Right lobe of liver (tissue), 6 donors: ENCODE measurements around the gene AAMP. TPM values are rescaled to one million over a fixed set of nuclear protein-coding genes. Genes with fewer than 3 reads are reported as not detected.

Experiments
- ATAC-seq, 4 donors: fragments of 200-7000 bp; cut with Tn5 transposase; one replicate each; pipeline ENCODE4 v1.9.1; 2020; ENCODE audit warnings: mild to moderate bottlenecking in 4 of 4, moderate library complexity in 4 of 4
- DNase-seq, 3 donors: peaks; one replicate each; pipeline ENCODE4 v3.0.0-alpha.2; 2020
- H3K27ac ChIP-seq, 3 donors: fragments of 200-600 bp; one replicate each; pipeline ENCODE4 v1.8.0; 2022
- H3K27me3 ChIP-seq, 2 donors: fragments of 200-600 bp; one replicate each; pipeline ENCODE4 v1.8.0; 2022
- H3K36me3 ChIP-seq, 4 donors: fragments of 200-600 bp; sonication (generic) in 1 of 4; one replicate each; pipeline versions ENCODE4 v1.5.1 to v1.8.0; 2017 to 2022; ENCODE audit warnings: control low read depth in 1 of 4
- H3K4me1 ChIP-seq, 4 donors: fragments of 200-600 bp; sonication (generic) in 1 of 4; one replicate each; pipeline versions ENCODE4 v1.5.1 to v1.8.0; 2017 to 2022; ENCODE audit warnings: control low read depth in 1 of 4
- H3K4me3 ChIP-seq, 3 donors: fragments of 200-600 bp; one replicate each; pipeline ENCODE4 v1.8.0; 2022
- H3K9me3 ChIP-seq, 4 donors: fragments of 200-600 bp; sonication (generic) in 1 of 4; one replicate each; pipeline versions ENCODE4 v1.5.1 to v1.8.0; 2017 to 2022; ENCODE audit warnings: control low read depth in 1 of 4
- POLR2A ChIP-seq: fragments of 450-650 bp; IDR thresholded peaks from one replicate; pipeline ENCODE4 v1.6.1; 2017; ENCODE audit warnings: antibody characterized with exemption, mild to moderate bottlenecking
- WGBS: methylation state at CpG from one replicate; pipeline ENCODE4 v1.1.6; 2018; ENCODE audit warnings: low coverage, low lambda C conversion rate; ENCODE audit not compliant: insufficient coverage; ENCODE audit errors: missing lambda C conversion rate; 5-methylcytosine and 5-hydroxymethylcytosine counted together
- intact Hi-C, 2 donors: fragments of 100-400 bp; cut with DNase I; formaldehyde crosslinking; loops; one replicate each; pipeline versions ENCODE4 v1.11.2 to v1.14.1; 2022
- total RNA-seq, 6 experiments: library from RNA; depleted of rRNA in 2 of 6; stranded (reverse); fragments of >200 nt in 2 of 6; fragmentation: NEBNext Ultra II Directional in 3 of 6; extraction: Animal tissue kit (Norgen Biotek cat#: 25700) in 3 of 6; gene quantifications; one replicate each; pipeline versions ENCODE4 v1.1.0 to v1.2.4, GENCODE V29; 2016 to 2023
- TF ChIP-seq, protein P1 (sequence below), 4 donors: fragments of 200-600 bp in 3 of 4; fragments of 450-650 bp in 1 of 4; IDR thresholded peaks; one replicate each; pipeline versions ENCODE4 v1.5.1 to v1.8.0; 2016 to 2022; ENCODE audit warnings: antibody characterized with exemption in 4 of 4, mild to moderate bottlenecking in 2 of 4
- donor health status: DM: no; HTN: yes; CAD: no.
- donor health status: DM: no; HTN: no; CAD: no.
- donor health status: DM: no; HTN: no; CAD: no.
- donor health status: DM: no; HTN: yes; CAD: no.
- donor health status: DM: no; HTN: yes; CAD: no.

The AAMP gene
- total RNA-seq, 6 experiments from 2014 or later = 40.0 to 99.5 (median 45.2) TPM

DNA sequence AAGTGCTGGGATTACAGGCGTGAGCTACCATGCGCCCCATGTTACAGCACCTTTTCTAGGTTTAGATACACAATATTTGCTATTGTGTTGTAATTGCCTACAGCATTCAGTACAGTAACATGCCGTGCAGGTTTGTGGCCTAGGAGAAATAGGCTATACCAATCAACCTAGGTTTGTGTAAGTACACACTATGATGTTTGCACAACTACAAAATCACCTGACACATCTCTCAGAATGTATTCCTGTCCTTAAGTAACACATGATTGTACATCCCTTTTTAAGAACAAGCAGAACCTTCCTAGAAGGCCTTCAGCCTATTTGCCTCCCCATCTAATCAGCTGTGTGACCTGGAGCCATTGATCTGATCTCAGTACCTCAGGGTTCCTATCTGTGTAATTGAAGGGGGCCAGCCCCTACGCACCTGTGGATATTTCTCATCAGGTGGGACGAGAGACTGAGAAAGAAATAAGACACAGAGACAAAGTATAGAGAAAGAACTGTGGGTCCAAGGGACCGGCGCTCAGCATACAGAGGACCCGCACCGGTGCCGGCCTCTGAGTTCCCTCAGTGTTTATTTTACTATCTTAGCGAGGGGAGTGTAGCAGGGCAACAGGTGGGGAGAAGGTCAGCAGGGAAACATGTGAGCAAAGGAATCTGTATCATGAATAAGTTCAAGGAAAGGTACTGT is 41.1 kb upstream of the AAMP start:
- intact Hi-C loops = no loop called here
- 42% methylated on average over 10 of the region's 11 CpGs for WGBS
- H3K9me3 ChIP-seq = no peaks in the 10 kb centered on the region
- H3K27ac ChIP-seq = peak overlapping the region in 2 of 3 donors; percentile 19 to 45
- H3K4me1 ChIP-seq = peaks cover 0 to 44% (median 19%) of the 10 kb centered on the region in 4 donors
- no peak for DNase-seq
- TF ChIP-seq, protein P1, sequence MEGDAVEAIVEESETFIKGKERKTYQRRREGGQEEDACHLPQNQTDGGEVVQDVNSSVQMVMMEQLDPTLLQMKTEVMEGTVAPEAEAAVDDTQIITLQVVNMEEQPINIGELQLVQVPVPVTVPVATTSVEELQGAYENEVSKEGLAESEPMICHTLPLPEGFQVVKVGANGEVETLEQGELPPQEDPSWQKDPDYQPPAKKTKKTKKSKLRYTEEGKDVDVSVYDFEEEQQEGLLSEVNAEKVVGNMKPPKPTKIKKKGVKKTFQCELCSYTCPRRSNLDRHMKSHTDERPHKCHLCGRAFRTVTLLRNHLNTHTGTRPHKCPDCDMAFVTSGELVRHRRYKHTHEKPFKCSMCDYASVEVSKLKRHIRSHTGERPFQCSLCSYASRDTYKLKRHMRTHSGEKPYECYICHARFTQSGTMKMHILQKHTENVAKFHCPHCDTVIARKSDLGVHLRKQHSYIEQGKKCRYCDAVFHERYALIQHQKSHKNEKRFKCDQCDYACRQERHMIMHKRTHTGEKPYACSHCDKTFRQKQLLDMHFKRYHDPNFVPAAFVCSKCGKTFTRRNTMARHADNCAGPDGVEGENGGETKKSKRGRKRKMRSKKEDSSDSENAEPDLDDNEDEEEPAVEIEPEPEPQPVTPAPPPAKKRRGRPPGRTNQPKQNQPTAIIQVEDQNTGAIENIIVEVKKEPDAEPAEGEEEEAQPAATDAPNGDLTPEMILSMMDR (IDR thresholded peaks at IDR 0.05) = no peak
- TF ChIP-seq POLR2A = no peak
- no peaks in the 10 kb centered on the region for H3K27me3 ChIP-seq
- no peaks in the 10 kb centered on the region for H3K36me3 ChIP-seq
- peak in 2 of 4 donors; percentile 12 to 41 for ATAC-seq
- H3K4me3 ChIP-seq = no peak overlapping the region

DNA sequence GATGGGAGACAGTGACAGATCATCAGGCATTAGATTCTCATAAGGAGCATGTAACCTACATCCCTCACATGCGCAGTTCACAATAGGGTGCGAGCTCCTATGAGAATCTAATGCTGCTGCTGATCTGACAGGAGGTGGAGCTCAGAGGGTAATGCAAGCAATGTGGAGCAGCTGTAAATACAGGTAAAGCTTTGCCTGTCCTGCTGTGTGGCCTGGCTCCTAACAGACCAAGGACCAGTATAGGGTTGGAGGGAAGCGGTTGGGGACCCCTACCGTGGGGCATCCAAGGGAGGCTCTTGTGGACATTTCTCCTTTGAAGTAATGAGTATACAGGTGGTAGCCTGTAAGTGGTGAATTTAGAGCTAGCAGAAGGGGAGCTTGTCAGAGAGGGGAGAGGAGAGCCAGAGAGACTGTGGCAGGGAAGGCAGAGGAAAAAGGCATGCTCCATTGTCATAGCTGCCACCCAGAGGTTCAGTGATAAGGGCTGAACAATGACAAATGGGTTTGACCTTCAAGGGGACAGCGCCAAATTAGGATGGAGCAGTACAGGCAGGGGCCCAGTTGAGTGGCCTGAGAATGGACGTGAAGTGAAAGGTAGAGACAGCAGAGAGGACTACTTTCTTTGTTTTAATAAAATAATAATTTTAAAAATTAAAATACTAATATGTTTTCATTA is 37.6 kb upstream of the AAMP start:
- TF ChIP-seq, protein P1 (IDR thresholded peaks at IDR 0.05) = no peak
- TF ChIP-seq POLR2A = no peak
- no peak for ATAC-seq
- H3K27me3 ChIP-seq = no peaks in the 10 kb centered on the region
- H3K9me3 ChIP-seq = no peaks in the 10 kb centered on the region
- no peak for DNase-seq
- 88% methylated on average over 5 of the region's 6 CpGs for WGBS
- H3K36me3 ChIP-seq = no peaks in the 10 kb centered on the region
- no peak overlapping the region for H3K4me3 ChIP-seq
- intact Hi-C loops = loop anchor here (10.0 kb wide), 2 partner anchors 47 to 87 kb away; partner anchors contain the start of genes CATIP (in 1 of the 2) and CTDSP1 (in 1 of the 2)
- peaks cover 0 to 34% (median 13%) of the 10 kb centered on the region in 4 donors for H3K4me1 ChIP-seq
- no peak overlapping the region for H3K27ac ChIP-seq

DNA sequence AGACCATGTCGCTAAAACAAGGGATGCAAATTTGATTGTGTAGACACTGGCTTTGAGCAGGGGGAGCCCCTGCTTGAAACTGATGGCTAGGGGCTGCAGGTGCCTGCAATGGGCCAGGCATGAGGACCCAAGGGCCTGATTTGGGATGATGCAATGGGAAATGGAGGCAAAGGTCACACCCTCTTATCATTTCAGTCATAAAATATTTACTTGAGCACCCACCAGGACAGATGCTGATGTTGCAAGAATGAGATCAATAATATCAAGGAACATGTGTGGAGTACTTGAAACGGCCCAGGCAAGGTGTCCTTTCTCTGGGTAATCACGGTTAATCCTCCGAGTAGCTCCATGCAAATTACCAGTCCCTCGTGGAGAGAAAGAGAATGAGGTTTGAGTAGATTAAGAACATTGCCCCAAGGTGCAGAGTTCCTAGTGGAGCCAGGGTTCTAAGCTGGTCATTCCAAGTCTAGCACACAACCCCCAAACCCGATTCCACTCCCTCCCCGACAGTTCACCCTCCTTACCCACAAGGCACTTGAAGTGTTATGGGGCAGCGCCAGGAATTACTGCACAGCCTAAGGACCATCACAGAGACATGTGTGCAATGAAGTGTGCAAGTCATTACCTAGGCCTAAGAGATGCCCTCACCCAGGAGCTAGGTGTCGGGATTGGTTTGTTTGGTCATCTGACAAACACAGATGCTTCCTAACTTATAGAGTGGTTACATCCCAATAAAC is 36.4 kb upstream of the AAMP start:
- H3K27me3 ChIP-seq = no peaks in the 10 kb centered on the region
- 49% methylated on average over 7 of the region's 9 CpGs for WGBS
- peak; percentile 53 to 77 (median 59) for ATAC-seq

DNA sequence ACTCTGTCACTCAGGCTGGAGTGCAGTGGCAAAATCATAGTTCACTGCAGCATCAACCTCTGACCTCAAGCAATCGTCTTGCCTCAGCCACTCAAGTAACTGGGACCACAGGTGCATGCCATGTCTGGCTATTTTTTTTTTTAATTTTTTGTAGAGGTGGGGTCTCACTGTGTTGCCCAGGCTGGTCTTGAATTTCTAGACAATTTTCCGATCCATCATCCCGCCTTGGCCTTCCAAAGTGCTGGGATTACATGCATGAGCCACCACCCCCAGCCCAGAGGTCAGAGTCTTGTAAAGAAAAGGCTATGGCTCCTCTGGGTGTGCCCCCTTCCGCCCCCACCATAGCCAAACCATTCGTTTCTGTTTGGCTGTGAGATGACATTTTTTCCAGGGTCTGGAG is 35.4 kb upstream of the AAMP start:
- H3K4me3 ChIP-seq = no peak overlapping the region
- no peak for ATAC-seq
- no peaks in the 10 kb centered on the region for H3K36me3 ChIP-seq
- intact Hi-C loops = loop anchor here (10.0 kb wide), 2 partner anchors 49 to 89 kb away; partner anchors contain the start of genes CATIP (in 1 of the 2) and CTDSP1 (in 1 of the 2)
- DNase-seq = no peak
- H3K4me1 ChIP-seq = peaks cover 0 to 20% (median 10%) of the 10 kb centered on the region in 4 donors
- no peaks in the 10 kb centered on the region for H3K9me3 ChIP-seq
- no peaks in the 10 kb centered on the region for H3K27me3 ChIP-seq
- whole genome bisulfite sequencing = 67% methylated on average over 5 of the region's 5 CpGs
- H3K27ac ChIP-seq = peak overlapping the region in 1 of 3 donors; percentile 37
- TF ChIP-seq, protein P1 (IDR thresholded peaks at IDR 0.05) = no peak

More for the DNA sequence above, 36.4 kb upstream of the AAMP start:
- H3K4me1 ChIP-seq = peaks cover 0 to 27% (median 12%) of the 10 kb centered on the region in 4 donors
- H3K27ac ChIP-seq = peak overlapping the region in 2 of 3 donors; percentile 36 to 37
- no peak for TF ChIP-seq POLR2A
- TF ChIP-seq, protein P1 (IDR thresholded peaks at IDR 0.05) = no peak
- H3K36me3 ChIP-seq = no peaks in the 10 kb centered on the region
- no peak for DNase-seq
- no peaks in the 10 kb centered on the region for H3K9me3 ChIP-seq
- H3K4me3 ChIP-seq = no peak overlapping the region
- intact Hi-C loops = loop anchor here (10.0 kb wide), 2 partner anchors 48 to 88 kb away; partner anchors contain the start of genes CATIP (in 1 of the 2) and CTDSP1 (in 1 of the 2)
